HUDEP-2 (cell line): ENCODE data around the gene TSN.
A peak's percentile ranks its signal among the peaks of the same experiment; 100 is the strongest.

Source experiments
- DNase-seq, 76 experiments: peaks; one replicate each; lab custom pipeline; 2025; ENCODE audit not compliant: unreplicated experiment in 76 of 76; lab: John Stamatoyannopoulos, UW

Gene TSN

DNA sequence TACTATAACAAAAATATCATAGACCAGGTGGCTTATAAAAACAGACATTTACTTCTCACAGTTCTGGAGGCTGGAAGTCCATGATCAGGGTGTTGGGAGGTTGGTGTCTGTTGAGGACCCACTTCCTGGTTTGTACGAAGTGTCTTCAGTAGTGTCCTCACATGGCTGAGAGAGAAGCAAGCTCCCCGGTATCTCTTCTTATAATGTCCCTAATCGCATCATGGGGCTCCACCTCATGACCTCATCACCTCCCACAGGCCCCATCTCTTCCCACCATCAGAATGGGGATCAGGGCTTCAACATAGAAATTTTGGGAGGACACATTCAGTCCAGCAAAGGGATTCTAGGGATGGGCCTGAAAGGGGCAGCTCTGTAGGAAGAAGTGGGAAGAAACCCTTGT, 14.0 kb upstream of the TSN start:
- no peak for DNase-seq

DNA sequence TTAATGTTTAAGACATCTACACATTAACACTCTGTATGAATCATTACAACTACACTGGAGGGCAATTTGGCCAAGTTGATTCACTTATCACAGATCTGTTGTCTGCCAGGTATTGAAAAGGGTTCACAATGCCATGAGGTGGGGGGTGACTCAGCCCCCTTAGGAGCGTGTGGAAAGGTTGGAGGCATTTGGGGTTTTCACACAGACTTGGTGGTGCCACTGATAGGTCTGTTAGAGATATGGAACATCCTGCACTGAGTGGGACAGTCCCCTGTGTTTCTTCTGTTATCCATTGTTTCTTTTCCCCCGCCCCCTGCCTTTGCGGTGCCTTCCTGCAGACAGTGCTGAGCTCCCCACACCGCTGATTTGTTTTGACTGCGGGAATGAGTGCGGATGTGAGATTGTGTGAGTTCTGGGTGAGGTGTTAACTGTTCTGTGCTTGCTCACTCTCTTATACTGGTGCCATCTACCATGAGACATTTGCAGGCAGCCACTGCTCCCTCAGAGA, 9.3 kb upstream of the TSN start:
- no peak for DNase-seq

DNA sequence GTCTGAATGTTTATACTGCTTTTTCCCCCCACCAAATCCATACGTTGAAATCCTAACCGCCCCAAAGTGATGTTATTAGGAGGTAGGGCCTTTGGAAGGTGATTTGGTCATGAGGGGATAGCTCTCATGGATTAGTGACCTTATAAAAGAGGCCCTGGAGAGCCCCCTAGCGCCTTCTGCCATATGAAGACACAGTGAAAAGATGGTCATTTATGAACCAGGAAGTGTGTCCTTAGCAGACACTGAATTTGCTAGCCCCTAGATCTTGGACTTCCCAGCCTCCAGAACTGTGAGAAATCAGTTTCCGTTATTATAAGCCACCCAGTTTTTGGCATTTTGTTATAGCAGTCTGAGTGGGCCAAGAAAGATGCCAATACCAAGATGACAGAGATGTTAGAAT, 7.2 kb upstream of the TSN start:
- peak in 32 of 76 experiments; percentile 2 to 53 (median 15) for DNase-seq

DNA sequence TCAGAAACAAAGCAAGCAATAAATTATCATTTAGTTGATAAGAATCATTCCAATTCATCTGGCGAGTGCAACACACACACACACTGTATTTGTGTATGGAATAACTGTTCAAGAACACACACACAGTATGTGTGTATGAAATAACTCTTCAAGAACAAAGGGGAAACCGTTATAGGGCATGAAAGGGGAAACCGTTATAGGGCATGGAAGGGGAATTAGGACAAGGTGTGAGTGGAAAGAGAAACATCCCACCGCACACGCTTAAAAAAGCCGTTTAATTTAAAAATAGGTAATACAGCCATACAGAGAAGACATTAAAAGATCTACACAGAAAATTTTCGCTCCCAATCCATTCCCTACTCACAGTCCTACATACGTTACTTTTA, 607 bp upstream of the TSN start:
- DNase-seq: peak in 2 of 76 experiments; percentile 6 to 36

DNA sequence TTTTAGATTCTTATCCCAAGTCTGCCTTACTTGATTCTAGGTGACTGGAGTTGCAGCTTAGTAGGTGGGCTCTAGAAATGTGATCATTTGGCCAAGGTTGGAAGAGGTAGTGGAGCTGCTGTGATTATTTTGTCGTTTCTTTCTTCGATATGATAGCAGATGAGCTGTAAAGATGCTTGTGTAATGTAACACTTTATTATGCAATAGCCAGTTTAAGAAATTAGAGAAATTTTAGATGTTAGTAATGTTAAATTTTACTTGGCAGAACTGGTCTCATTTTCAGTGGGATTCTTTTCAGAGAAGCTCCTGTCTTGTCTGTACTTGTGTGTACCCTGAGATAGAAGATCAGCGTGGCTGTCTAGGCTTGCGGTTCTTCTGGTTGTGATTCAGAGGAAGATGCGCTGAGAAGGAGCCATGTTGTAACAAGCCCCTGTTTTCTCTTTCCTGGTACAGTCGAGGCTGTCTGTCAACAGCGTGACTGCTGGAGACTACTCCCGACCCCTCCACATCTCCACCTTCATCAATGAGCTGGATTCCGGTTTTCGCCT, 9.3 kb downstream of the TSN start:
- DNase-seq: no peak

DNA sequence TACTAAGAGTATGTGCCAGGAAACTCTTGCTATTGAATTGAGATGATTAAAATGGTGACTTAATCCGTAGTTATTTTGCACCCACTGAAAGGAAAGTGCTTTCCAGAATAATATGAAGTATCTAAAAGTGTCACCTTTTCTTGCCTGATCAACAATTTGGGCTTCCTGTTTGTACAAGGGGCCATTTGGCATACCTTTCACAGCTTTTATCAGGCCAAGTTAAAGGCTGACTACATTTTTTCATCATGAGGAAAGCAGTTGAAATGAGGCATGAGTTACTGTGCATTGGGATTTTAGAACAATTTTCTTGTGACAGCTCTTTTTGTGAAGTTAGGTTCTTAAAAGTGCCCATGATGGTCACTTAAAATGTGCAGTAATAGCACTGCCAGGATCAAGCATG, 11.2 kb downstream of the TSN start:
- DNase-seq: no peak

DNA sequence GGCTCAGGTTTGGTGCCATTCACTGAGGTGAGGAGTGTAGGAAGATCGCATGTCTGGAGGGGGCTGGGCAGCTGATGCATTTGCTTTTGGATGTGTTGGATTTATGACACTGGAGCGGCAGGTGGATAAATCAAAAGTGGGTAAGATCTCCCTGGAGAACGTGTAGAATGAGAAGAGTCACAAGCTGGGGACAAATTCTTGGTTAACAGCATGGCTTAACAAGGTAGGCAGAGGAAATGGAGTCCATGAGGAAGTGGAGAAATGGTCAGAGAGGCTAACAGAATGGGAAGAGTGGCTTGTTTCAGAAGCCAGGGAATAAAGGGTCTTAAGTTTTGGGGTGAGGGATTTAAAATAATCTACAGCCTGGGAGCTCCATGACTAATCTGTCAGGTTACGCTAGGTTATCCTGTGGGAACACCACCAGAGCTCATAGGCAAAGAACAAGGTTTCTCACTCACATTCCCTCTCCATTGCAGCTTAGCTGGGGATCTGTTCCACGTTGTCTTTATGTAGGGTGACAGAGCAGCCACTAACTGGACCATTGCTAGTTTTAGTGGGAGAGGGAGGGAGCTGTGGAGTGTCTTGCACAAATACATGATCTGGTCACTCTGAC, 12.8 kb downstream of the TSN start:
- DNase-seq: no peak

DNA sequence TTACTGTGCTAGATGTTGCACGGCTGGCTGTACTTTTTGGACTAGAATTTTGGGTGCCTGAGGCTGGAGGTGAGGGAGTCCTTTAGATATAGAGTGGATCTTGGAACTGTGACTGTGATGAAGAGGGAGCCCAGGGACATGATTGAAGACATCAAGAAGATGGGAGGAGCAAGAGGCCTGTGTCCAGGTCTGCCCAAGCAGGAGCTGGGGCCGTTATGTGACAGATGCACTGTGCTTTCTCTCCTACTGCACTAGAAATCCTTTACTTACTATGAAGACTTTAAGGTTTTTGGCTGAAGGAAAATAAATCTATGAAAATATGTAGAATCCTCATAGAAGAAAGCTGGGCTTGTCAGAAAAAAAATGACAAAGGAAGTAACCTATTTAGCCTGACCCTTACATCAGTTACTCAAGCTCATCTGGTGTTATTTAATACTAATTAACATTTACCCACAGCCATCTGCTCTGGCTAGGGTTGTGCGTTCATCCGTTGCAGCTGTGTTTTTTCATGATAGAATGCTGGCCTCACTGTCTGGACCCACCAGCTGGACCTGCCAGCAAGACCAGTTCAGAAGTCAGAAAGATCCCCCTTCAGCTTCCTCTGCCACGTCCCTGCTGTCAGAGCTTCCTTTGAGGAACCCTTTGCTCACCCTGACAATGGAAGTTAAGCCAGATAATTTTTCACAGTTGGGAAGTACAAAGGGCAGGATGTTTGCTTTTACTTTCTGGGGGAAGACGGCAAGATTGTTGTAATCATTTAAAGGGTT, 16.7 kb downstream of the TSN start:
- DNase-seq: no peak

DNA sequence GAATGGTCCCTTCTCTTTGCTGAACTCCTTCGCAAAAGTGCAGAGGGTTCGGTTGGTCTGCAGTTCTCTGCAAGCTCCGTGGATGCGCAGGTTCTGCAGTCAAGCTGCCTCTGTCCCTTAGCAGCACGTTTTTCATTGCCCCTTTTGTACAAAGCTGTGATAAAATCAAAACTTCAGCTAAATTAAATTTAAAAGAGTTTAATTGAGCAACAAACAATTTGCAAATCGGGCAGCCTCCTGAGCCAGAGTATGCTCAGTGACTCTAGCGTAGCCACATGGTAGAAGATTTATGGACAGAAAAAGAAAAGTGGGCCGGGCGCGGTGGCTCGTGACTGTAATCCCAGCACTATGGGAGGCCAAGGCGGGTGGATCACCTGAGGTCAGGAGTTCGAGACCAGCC, 18.8 kb downstream of the TSN start:
- DNase-seq: no peak

DNA sequence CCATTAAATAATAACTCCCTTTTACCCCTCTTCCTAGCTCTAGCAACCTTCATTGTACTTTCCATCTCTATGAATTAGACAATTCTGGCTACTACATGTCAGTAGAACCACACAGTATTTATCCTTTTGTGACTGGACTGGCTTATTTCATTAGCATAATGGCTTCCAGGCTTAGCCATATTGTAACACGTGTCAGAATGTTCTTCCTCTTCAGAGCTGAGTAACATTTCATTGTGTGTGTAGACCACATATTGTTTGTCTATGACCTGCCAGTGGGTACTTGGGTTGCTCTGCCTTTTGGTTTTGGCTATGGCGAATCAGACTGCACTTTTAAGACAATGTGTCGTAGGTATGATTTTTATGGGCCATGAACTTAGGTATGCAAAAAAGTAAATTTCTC, 20.9 kb downstream of the TSN start:
- DNase-seq: no peak

DNA sequence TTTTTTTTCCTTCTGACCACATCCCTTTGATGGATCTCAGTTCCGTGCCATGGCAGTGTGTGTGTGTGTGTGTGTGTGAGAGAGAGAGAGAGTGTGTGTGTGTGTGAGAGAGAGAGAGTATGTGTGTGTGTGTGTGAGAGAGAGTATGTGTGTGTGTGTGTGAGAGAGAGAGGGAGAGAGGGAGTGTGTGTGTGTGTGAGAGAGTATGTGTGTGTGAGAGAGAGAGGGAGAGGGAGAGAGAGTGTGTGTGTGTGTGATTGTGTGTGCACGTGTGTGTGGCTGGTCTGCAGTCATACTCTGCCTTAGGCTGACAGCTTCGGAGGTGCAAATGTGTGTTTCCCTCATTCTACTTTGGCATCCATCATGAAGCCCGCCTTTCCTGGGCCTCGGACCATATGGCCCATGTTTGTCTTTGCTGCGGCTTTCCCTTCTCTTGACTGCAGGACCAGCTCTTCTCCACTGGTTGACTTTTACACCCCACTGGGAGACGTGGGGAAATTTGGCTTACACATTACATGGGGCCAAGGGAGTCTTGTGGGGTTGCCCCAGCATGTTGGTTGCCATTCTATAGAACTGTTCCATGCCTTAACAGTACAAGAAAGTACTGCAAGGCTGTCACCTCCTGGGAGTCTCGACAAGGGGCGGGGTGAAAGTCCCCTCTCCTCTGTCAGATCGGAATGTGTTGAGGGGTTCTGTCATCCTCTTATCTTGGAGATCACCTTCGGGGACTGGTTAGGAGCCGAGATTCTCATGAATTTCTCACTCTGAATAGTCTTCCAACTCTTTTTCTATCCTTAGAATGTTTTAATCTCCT, 21.6 kb downstream of the TSN start:
- DNase-seq: no peak

DNA sequence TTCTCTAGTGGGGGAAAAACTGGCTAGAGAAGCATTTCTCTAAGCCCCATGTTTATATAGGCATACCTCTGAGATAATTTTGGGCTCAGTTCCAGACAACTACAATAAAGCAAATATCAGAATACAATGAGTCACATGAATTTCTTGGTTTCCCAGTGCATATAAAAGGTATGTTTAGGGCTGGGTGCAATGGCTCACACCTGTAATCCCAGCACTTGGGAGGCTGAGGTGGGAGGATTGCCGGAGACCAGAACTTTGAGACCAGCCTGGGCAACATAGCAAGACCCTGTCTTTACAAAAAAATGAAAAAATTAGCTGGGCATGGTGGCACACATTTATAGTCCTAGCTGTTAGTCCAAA, 22.2 kb downstream of the TSN start:
- DNase-seq: no peak

DNA sequence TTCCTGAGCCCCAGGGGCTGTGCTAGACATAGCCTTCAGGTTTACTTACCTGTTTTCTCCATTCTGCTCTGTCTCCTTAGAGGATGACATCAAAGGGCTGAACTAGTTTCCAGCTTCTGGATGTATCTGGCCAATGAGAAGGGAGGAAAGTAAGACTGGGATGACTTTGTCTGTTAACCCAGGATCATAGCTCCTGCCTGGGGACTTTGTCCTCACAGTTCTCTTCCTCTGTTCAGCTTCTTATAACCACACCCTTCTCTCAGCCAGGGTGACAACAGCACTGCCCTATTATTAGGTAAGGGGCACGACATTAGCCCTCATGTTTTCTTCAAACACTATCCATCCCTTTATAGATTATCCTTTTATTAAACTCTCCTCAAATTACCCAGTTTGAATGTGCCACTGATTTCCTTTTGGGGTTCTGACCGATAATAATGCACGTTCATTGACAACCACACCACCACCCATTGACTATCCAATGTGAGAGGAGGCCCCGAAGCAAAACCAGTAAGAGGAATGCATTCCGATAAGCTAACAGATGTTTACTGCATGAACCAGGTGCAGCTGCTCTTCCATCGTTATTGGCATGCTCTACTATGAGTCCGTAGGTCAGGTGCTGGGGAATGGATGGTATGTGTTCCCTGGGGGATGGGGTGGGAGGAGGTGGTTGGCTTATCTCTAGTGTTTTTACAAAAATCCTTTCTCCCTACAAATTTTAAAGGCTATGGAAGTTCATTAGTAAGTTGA, 23.5 kb downstream of the TSN start:
- DNase-seq: no peak

DNA sequence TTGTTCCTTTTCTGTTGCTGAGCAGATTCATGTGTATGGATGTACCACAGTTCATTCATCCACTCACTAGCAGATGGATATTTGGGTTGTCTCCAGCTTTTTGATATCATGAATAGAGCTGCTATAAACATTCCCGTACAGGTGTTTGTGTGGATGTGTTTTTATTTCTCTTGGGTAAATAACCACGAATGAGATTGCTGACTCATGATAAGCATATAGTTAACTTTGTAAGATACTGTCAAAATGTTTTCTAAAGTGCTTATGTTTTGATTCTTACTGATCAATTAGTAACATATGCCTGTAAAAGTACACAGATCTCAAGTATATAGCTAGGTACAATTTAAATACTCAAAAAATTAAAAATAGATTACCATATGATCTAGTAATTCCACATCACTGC, 27.7 kb downstream of the TSN start:
- no peak for DNase-seq

DNA sequence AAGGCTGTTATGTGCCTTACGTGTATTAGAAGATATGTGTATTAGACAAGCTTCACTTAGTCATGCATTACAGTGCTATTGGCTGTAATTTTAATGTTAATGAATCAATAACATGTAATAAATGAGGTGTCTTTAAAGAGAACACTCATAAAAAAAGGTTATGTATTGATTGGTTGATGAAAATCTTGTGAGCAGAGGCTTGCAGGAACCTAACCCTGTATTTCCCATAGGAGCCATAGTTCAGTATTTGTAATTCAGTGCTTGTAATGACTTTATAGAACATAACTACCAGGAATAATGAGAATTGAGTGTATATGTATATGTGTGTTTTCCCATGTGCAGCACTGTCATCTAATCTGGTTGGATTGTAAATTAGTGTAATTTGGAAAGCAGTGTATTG, 33.2 kb downstream of the TSN start:
- no peak for DNase-seq

DNA sequence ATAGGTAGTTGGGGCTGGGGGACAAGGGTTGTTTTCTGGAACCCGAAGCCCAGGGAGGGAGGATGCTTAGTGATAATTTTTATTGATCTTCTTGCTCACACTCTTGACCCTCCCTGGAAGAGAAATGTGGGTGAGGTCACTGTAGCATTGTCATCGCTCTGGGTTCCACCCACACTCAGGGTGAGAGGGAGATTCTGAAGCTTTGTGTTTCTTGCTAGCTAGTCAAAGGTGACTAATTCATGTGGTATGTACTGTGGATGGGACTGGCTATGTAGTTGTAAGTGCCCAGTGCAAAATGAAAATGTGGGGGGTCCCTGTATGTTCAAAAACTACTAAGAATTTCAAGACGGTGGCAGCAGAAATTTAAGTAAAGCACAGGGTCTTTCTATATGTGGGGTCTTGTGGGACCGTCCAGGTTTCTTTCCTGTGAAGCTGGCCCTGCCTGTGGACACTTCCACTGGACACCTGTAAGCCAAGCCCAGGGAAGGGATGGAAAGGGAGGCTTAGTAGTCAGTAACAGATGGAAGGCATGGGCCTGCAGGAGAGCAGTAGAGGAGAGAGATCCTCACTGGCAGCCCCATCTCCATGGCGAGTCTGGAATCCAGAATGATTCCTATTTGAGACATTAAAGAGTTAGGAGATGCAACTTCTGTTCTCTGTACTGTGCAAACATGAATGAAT, 35.0 kb downstream of the TSN start:
- peak in 3 of 76 experiments; percentile 13 to 24 (median 20) for DNase-seq

DNA sequence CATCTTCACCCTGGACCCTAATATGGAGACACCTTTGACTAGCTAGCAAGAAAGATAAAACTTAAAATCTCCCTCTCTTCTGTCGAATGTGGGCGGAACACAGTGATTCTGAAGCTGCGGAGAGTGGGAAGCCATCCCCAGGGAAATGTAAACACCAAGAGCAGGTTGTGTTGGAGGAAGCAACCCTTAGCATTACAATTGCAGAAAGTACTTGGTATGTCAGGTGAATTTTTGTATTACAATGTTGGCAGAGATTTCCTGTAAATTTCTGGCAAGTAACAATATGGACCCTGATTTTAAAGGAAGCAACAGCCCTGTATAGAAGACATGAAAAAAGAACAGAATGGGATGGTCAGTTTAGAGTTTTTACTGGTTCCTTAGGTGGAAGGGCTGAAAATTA, 35.8 kb downstream of the TSN start:
- no peak for DNase-seq

DNA sequence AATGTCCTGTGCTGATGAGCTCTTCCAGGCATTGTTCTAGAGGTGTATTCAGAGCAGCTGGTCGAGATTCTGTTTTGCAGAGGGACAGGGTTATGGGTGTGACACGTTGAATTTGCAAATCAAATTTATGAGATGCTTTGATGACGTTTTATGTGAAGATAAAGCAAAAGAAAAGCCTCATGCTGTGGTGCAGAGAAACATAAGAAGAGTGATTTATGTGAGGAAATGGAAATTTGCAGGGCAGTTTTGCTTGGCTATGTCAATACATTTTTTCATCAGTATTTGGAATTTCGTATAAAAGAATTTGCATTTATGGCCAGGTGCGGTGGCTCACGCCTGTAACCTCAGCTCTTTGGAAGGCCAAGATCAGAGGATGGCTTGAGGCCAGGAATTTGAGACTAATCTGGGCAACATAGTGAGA, 36.4 kb downstream of the TSN start:
- DNase-seq: no peak

DNA sequence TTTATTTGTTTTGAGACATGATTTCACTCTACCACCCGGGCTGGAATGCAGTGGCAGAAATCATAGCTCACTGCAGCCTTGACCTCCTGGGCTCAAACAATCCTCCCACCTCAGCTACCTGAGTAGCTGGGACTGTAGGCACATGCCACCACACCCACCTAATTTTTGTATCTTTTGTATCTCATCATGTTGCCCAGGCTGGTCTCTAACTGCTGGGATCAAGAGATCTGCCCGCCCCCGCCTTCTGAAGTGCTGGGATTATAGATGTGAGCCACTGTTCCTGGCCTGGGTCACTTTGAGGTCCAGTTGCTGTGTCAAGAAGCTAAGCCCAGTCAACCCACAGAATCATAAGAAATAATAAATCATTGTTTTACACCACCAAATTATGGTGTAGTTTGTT, 38.4 kb downstream of the TSN start:
- peak in 1 of 76 experiments; percentile 4 for DNase-seq

DNA sequence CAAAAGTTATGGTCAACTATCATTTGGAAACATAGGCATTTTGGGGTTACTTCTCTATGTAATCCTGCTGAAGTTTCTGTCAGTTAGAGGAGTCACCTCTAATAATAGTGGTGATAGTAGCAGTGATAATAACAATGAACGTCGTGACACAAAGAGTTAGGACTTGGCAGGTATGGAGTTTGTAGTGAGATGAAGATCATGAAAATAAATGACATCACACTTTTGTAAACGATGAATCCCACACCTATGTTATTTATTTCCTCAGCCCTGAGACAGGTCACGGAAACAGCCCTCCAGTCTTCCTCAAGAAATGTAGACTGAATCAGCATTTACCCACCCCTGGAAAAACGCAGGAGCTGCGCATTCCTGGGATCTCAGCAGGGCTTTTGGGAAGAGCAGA, 38.8 kb downstream of the TSN start:
- DNase-seq: no peak
